ENCODE measurements around the gene MAP4K1.
"Not testable (repeated sequence)": the region's sequence is repeated elsewhere in the genome, so short reads cannot be mapped to it uniquely, and the experiment has no call there.

The MAP4K1 gene

GRCh38 chr19:38650911-38651584, 33.3 kb upstream of the MAP4K1 start:
- no peak for FAIRE-seq

GRCh38 chr19:38650172-38650775, 32.5 kb upstream of the MAP4K1 start:
- FAIRE-seq, result no peak

- FAIRE-seq, result no peak
These were observed 31.8 kb upstream of the MAP4K1 start for GRCh38 chr19:38649305-38650171.

GRCh38 chr19:38648769-38649304, 31.1 kb upstream of the MAP4K1 start:
- no peak for FAIRE-seq

- FAIRE-seq, result no peak
These were observed 30.4 kb upstream of the MAP4K1 start for GRCh38 chr19:38647966-38648768.

- FAIRE-seq, result no peak
These were observed 29.7 kb upstream of the MAP4K1 start, which contains the start of gene ACTN4 for GRCh38 chr19:38647368-38647965. ACTN4 (plus strand) TSS chr19:38647649; CDS start chr19:38647746, 97 bp downstream.

- no peak for FAIRE-seq
These were observed 27.0 kb upstream of the MAP4K1 start for GRCh38 chr19:38644719-38645118.

GRCh38 chr19:38642176-38642575, 24.4 kb upstream of the MAP4K1 start:
- no peak for FAIRE-seq

GRCh38 chr19:38640368-38640767, 22.6 kb upstream of the MAP4K1 start:
- FAIRE-seq, result no peak

GRCh38 chr19:38639679-38640078, 21.9 kb upstream of the MAP4K1 start:
- no peak for FAIRE-seq

GRCh38 chr19:38638461-38638860, 20.7 kb upstream of the MAP4K1 start:
- FAIRE-seq, result no peak

GRCh38 chr19:38635483-38636399, 18.0 kb upstream of the MAP4K1 start:
- no peak for FAIRE-seq

GRCh38 chr19:38634757-38635482, 17.2 kb upstream of the MAP4K1 start:
- FAIRE-seq, result no peak

GRCh38 chr19:38632476-38633213, 14.9 kb upstream of the MAP4K1 start:
- no peak for FAIRE-seq

- not testable (repeated sequence) for FAIRE-seq
These were observed 14.2 kb upstream of the MAP4K1 start for GRCh38 chr19:38631811-38632475.

- FAIRE-seq, result not testable (repeated sequence)
These were observed 13.5 kb upstream of the MAP4K1 start for GRCh38 chr19:38631301-38631700.

- FAIRE-seq, result no peak
These were observed 11.8 kb upstream of the MAP4K1 start for GRCh38 chr19:38629568-38629967.

- FAIRE-seq, result no peak
These were observed 8.6 kb upstream of the MAP4K1 start for GRCh38 chr19:38626401-38626800.

- FAIRE-seq, result no peak
These were observed 7.1 kb upstream of the MAP4K1 start for GRCh38 chr19:38624822-38625221.
